ENCODE results near the gene SSBP2. TPM values are rescaled to one million over a fixed set of nuclear protein-coding genes. Genes with fewer than 3 reads are reported as not detected.

The SSBP2 gene
- total RNA-seq, 2 donors from 2014 or later, result 23.7 to 75.0 TPM

DNA sequence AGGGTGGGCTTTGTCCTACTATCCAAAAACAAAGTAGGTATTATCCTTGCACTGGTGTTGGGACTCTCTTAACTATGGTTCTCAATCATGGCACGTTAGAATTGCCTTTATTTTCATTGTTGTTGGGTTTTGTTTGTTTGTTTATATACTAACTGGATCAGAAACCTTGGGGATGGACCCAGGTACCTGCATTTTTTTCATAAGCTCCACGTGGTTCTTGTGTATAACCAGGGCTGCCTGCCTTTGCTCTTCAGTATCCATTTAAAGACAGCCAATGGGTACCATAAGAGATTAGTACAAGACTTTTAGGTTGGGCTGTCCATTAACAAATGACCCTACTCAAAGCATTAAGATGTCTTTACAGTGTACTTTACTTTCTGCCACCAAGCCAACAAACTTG lies 2.5 kb upstream of the SSBP2 start:
- no peaks in the 10 kb centered on the region for H3K9me3 ChIP-seq
- H3K4me1 ChIP-seq (ENCODE audit: control insufficient read depth in 1 of 2, low read depth in 2 of 2), result peaks cover 19 to 49% of the 10 kb centered on the region in 2 donors
- DNase-seq (ENCODE audit: low spot score) (no peak), ATAC-seq (ENCODE audit: insufficient number of reproducible peaks, low FRiP score, low read depth) (no peak)
- no peaks in the 10 kb centered on the region for H3K27me3 ChIP-seq (replicated peaks; ENCODE audit: insufficient read depth)
- H3K4me3 ChIP-seq, result no peak overlapping the region
- TF ChIP-seq, protein P1, sequence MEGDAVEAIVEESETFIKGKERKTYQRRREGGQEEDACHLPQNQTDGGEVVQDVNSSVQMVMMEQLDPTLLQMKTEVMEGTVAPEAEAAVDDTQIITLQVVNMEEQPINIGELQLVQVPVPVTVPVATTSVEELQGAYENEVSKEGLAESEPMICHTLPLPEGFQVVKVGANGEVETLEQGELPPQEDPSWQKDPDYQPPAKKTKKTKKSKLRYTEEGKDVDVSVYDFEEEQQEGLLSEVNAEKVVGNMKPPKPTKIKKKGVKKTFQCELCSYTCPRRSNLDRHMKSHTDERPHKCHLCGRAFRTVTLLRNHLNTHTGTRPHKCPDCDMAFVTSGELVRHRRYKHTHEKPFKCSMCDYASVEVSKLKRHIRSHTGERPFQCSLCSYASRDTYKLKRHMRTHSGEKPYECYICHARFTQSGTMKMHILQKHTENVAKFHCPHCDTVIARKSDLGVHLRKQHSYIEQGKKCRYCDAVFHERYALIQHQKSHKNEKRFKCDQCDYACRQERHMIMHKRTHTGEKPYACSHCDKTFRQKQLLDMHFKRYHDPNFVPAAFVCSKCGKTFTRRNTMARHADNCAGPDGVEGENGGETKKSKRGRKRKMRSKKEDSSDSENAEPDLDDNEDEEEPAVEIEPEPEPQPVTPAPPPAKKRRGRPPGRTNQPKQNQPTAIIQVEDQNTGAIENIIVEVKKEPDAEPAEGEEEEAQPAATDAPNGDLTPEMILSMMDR (IDR thresholded peaks at IDR 0.05), result no peak
- peak overlapping the region; percentile 76 to 80 for H3K27ac ChIP-seq
- H3K36me3 ChIP-seq, result no peaks in the 10 kb centered on the region

DNA sequence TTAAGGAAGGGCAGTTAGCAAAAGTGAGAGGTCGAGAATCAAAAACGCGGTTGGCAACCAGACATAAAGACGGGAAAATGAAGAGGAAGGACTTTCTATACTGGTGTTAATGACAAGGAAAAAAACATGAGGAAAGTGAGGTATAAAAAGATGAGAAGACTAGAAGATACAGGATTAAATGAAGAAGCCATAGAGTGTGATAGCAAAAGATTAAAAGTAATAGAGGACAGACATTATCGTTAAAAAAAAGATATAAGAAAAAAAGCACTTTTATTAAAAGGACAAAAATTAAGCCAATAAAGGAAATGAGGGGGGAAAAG lies 1.7 kb upstream of the SSBP2 start:
- Histone ChIP-seq H3K4me1 (ENCODE audit: control insufficient read depth in 1 of 2, low read depth in 2 of 2) (peaks cover 19 to 56% of the 10 kb centered on the region in 2 donors), H3K4me3 (no peak overlapping the region), H3K27ac (peak overlapping the region; percentile 98), H3K9me3 (no peaks in the 10 kb centered on the region), H3K36me3 (no peaks in the 10 kb centered on the region), H3K27me3 (replicated peaks; ENCODE audit: insufficient read depth) (no peaks in the 10 kb centered on the region)
- ATAC-seq (ENCODE audit: insufficient number of reproducible peaks, low FRiP score, low read depth) (no peak), DNase-seq (ENCODE audit: low spot score) (no peak)
- TF ChIP-seq, protein P1 (IDR thresholded peaks at IDR 0.05), result no peak

DNA sequence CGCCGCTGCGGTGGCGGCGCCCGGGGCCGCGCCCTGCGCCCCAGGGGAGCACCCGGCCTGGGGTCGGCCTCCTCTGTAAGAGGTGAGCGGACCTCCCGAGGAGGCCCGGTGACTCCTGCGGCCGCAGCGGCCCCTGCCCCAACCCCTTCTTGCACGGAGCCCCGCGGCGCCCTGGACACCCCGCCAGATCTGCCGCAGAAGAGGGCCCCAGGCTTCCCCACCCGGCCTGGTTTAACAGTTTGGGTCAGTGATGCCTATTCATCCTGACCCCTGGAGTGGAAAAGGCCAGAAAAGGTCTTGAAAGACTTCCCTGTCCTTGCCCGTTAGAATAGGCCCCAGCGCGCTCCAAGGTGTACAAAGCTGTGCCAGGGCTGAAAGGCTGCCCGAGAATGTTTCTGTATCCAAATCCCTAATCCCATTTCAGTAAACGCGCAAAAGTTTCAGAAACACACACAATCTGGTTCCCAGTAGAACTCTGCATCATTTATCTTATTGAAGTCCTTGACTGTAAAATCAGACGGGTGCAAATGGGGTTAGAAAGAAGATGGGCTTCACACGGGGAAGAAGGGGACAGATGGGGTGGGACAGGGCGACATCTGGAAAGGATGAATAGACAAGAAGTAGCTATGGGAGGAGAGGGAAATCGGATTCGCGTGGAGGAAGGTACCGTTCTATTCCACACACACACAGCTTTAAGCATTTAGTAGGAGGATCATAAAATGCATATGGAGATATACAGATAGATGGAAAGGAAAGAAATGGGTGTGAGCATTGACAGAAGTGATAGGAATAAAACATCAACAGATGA lies 1.1 kb upstream of the SSBP2 start:
- no peaks in the 10 kb centered on the region for H3K27me3 ChIP-seq (replicated peaks; ENCODE audit: insufficient read depth)
- H3K27ac ChIP-seq, result peak overlapping the region; percentile 98
- no peaks in the 10 kb centered on the region for H3K9me3 ChIP-seq
- peak overlapping the region; percentile 96 for H3K4me3 ChIP-seq
- H3K4me1 ChIP-seq (ENCODE audit: control insufficient read depth in 1 of 2, low read depth in 2 of 2), result peaks cover 19 to 59% of the 10 kb centered on the region in 2 donors
- DNase-seq (ENCODE audit: low spot score), result no peak
- no peak for ATAC-seq (ENCODE audit: insufficient number of reproducible peaks, low FRiP score, low read depth)
- H3K36me3 ChIP-seq, result no peaks in the 10 kb centered on the region
- TF ChIP-seq, protein P1 (IDR thresholded peaks at IDR 0.05), result no peak

DNA sequence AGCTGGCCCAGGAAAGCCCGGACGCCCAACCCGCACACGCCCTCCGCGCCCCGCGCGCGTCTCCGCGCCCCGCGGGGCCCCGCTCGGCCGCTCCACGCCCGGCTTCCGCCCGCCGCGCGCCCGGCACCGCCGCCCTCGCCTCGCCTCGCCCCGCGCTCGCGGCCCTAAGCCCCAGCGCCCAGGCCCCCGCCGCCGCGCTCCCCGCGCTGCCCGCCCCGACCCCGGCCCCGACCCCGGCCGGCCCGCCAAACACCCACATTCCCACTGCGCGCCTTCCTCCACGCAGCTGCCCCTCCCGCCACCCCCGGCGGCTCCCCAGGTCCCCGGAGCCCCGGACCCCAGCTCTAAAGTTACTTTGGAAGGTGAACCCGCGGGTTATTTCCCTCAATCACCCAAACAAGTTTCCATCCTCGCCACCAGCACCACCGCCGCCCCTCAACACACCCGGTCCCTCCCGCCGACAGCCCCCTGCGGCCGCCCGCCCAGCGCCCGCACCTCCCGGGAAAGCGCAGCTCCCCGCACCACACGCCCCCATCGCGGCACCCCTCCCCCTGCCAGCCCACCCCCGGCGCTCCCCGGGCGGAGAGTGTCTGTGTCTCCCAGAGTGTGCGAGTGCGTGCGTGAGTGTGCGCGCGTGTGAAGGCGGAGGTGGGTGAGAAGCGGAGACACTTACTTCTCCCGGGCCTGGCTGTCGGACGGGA lies 439 bp downstream of the SSBP2 start:
- peak; percentile 5 for ATAC-seq (ENCODE audit: insufficient number of reproducible peaks, low FRiP score, low read depth)
- Histone ChIP-seq H3K4me3 (peak overlapping the region; percentile 96), H3K9me3 (no peaks in the 10 kb centered on the region), H3K27me3 (replicated peaks; ENCODE audit: insufficient read depth) (no peaks in the 10 kb centered on the region), H3K27ac (peak overlapping the region; percentile 83 to 84), H3K36me3 (no peaks in the 10 kb centered on the region), H3K4me1 (ENCODE audit: control insufficient read depth in 1 of 2, low read depth in 2 of 2) (peaks cover 10 to 59% of the 10 kb centered on the region in 2 donors)
- DNase-seq (ENCODE audit: low spot score), result no peak
- TF ChIP-seq, protein P1 (IDR thresholded peaks at IDR 0.05), result no peak

DNA sequence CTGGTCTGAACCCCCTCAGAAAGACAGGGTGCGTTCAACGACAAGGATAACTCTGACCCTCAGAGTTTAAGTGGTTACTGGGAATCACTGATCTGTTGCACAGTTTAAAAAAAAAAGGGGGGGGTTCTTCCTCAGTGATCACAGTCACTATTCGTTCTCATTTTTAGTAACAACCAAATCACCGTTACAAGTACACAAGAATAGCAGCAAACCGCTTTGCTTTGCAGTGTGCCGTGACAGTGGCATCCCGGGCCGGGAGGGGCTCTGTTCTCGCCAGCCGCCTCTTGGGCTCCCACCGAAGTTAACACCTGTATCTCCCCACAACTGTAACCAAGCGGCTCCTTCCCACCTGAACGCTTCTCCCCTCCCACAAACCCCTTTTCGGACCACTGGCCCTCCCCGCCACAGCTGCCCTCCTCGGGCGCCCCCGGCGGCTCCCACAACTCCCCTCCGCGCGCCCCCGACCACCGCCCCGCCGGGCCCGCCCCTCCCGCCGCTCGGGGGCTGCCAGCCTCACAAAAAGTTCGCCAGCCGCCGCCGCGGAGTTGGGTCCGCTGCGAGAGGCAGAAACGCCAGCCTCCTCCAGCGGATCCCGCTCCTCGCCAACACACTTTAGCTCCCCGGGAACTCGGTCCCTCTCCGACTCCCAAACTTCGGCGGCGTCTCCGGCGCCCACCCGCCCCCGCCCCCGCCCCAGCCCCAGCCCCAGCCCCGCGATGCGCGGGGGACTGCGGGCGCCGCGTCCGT lies 1.2 kb downstream of the SSBP2 start:
- Histone ChIP-seq H3K27me3 (replicated peaks; ENCODE audit: insufficient read depth) (no peaks in the 10 kb centered on the region), H3K36me3 (no peaks in the 10 kb centered on the region), H3K27ac (peak overlapping the region; percentile 58 to 60), H3K9me3 (no peaks in the 10 kb centered on the region), H3K4me3 (peak overlapping the region; percentile 96), H3K4me1 (ENCODE audit: control insufficient read depth in 1 of 2, low read depth in 2 of 2) (peaks cover 5 to 59% of the 10 kb centered on the region in 2 donors)
- DNase-seq (ENCODE audit: low spot score) (no peak), ATAC-seq (ENCODE audit: insufficient number of reproducible peaks, low FRiP score, low read depth) (no peak)
- TF ChIP-seq, protein P1 (IDR thresholded peaks at IDR 0.05), result no peak

All from thoracic aorta (tissue), 2 donors.